H1 (cell line): Measurements from ENCODE around the gene NR4A3. TPM values are rescaled to one million over a fixed set of nuclear protein-coding genes. Genes with fewer than 3 reads are reported as not detected.

ENCODE experiments used
- BCL11A ChIP-seq, 2 experiments: IDR thresholded peaks; one replicate each; pipeline ENCODE4 v1.6.1; 2011; ENCODE audit warnings: low read depth in 2 of 2, low read length in 2 of 2, mild to moderate bottlenecking in 2 of 2
- CHD7 ChIP-seq: fragments of 300-600 bp; sonication (generic); IDR thresholded peaks from 2 replicates; pipeline ENCODE4 v1.7.1; 2012; ENCODE audit warnings: low read length, moderate library complexity, mild to moderate bottlenecking, inconsistent platforms; ENCODE audit not compliant: insufficient replicate concordance
- EP300 ChIP-seq, 2 experiments: IDR thresholded peaks; 1 replicate in 1 of 2; 2 replicates in 1 of 2; pipeline ENCODE4 v1.6.1; 2011 to 2012; ENCODE audit warnings: low read depth in 2 of 2, low read length in 2 of 2, mild to moderate bottlenecking in 2 of 2, borderline replicate concordance in 1 of 2, inconsistent platforms in 1 of 2, moderate library complexity in 1 of 2
- KDM4A ChIP-seq: IDR thresholded peaks from one replicate; pipeline ENCODE4 v1.7.1; 2012; ENCODE audit warnings: low read depth, mild to moderate bottlenecking, moderate library complexity, low read length, inconsistent platforms; ENCODE audit not compliant: severe bottlenecking
- RBBP5 ChIP-seq: IDR thresholded peaks from 2 replicates; pipeline ENCODE4 v1.7.1; 2012; ENCODE audit warnings: low read depth, mild to moderate bottlenecking, inconsistent platforms, low read length, moderate library complexity, borderline replicate concordance
- RNF2 ChIP-seq: fragments of 200-900, 300-1000 bp; sonication (generic); IDR thresholded peaks from 2 replicates; pipeline ENCODE4 v1.7.1; 2016; ENCODE audit warnings: borderline replicate concordance, low read depth, mild to moderate bottlenecking, antibody characterized with exemption, low read length; ENCODE audit not compliant: poor library complexity, severe bottlenecking; ENCODE audit errors: missing control alignments
- SUZ12 ChIP-seq: fragments of 200-600 bp; sonication (generic); IDR thresholded peaks from 2 replicates; pipeline ENCODE4 v1.6.1; 2012; ENCODE audit warnings: mild to moderate bottlenecking, inconsistent platforms, low read length, moderate library complexity, mixed read lengths
- polyA plus RNA-seq, 7 experiments: library from polyadenylated mRNA; depleted of rRNA in 3 of 7; stranded (reverse) in 5 of 7; unstranded in 2 of 7; fragments of >200 nt in 5 of 7; fragments of 200-250 nt in 2 of 7; gene quantifications; 1 replicate in 5 of 7; 2 replicates in 1 of 7; 4 replicates in 1 of 7; pipeline versions ENCODE4 v1.2.1 to v1.2.3, GENCODE V29; 2011 to 2013; ENCODE audit warnings: missing spikeins in 2 of 7, mixed read lengths in 2 of 7
- total RNA-seq: library from RNA; stranded (reverse); fragmentation: NEBNext Ultra II Directional; extraction: Animal tissue kit (Norgen Biotek cat#: 25700); gene quantifications from 2 replicates; pipeline ENCODE4 v1.2.1, GENCODE V29; 2021

NR4A3 gene
- total and polyA plus RNA-seq, 2 of the 8 experiments (the other 6 are each of a cell fraction or from before 2014, with no cell fraction given), result 0.05 to 0.30 TPM

DNA sequence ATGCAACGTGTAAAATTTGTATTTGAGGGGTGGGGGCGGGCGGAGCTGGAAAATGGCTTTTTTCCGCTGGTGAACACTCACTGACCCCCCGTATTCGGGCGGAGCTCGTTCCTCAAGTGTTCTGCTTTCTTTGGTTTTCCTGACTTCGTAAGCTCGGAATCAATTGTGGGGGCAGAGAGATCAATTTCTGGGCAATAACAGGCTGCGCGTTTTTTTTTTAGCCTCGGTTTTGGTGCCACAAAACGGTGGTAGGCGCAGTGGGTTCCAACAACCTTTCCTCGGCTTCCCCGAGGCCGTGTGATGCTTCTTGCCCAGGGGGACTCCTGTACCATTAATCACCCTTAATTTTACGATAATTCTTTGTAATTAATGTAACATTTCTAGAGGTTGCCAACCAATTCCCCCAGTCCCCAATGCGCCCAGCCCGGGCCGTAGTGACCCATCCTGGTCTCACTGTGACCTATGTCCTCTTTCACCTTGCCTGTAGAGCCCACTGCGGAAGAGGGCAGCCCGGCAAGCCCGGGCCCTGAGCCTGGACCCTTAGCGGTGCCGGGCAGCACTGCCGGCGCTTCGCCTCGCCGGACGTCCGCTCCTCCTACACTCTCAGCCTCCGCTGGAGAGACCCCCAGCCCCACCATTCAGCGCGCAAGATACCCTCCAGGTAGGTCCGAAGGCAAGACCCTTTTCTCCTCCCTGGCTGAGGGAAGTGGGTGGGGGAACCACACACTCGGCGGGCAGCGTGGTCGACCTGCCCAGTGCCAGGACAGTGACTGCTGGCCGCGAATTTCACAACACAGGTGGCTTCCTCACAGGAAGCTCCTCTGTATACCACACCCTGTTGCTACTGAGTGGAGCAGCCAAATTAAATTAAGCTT lies 3.7 kb downstream of the NR4A3 start (continued):
- TF ChIP-seq CHD7 (no peak), RNF2 (peak; percentile 90), EP300 (IDR thresholded peaks at IDR 0.05; ENCODE audit: borderline replicate concordance in 1 of 2, low read depth in 2 of 2, low read length in 2 of 2) (no peak), KDM4A (peak; percentile 68), RBBP5 (peak; percentile 4; the same call in 1 of the 2 replicates), BCL11A (IDR thresholded peaks at IDR 0.05; ENCODE audit: low read depth in 2 of 2, low read length in 2 of 2) (no peak), SUZ12 (peak; percentile 93)
